Ishikawa (cell line): ENCODE results near the gene CYTH4.

Experiments used
- CEBPB ChIP-seq: IDR thresholded peaks from 2 replicates; pipeline ENCODE4 v1.6.1; 2012
- CREB1 ChIP-seq: IDR thresholded peaks from 2 replicates; pipeline ENCODE4 v1.6.1; 2012; ENCODE audit warnings: low read depth
- EGR1 ChIP-seq: IDR thresholded peaks from 2 replicates; pipeline ENCODE4 v1.6.1; 2012
- EP300 ChIP-seq: IDR thresholded peaks from 2 replicates; pipeline ENCODE4 v1.6.1; 2012; ENCODE audit warnings: borderline replicate concordance
- FOXM1 ChIP-seq: IDR thresholded peaks from 2 replicates; pipeline ENCODE4 v1.6.1; 2012; ENCODE audit warnings: low read depth, borderline replicate concordance
- MAX ChIP-seq: IDR thresholded peaks from 2 replicates; pipeline ENCODE4 v1.6.1; 2012
- NFIC ChIP-seq: IDR thresholded peaks from 2 replicates; pipeline ENCODE4 v1.6.1; 2012
- RAD21 ChIP-seq: IDR thresholded peaks from 2 replicates; pipeline ENCODE4 v1.6.1; 2012; ENCODE audit warnings: low read depth
- REST ChIP-seq: IDR thresholded peaks from 2 replicates; pipeline ENCODE4 v1.6.1; 2012; ENCODE audit warnings: low read depth, mild to moderate bottlenecking
- TAF1 ChIP-seq: IDR thresholded peaks from 2 replicates; pipeline ENCODE4 v1.6.1; 2012; ENCODE audit warnings: low read depth, mild to moderate bottlenecking
- TCF12 ChIP-seq: IDR thresholded peaks from 2 replicates; pipeline ENCODE4 v1.6.1; 2012; ENCODE audit warnings: low read depth
- TEAD4 ChIP-seq: IDR thresholded peaks from 2 replicates; pipeline ENCODE4 v1.6.1; 2012
- USF1 ChIP-seq: IDR thresholded peaks from 2 replicates; pipeline ENCODE4 v1.6.1; 2012
- YY1 ChIP-seq: IDR thresholded peaks from 2 replicates; pipeline ENCODE4 v1.6.1; 2012; ENCODE audit warnings: low read depth
- ZBTB7A ChIP-seq: IDR thresholded peaks from 2 replicates; pipeline ENCODE4 v1.6.1; 2012; ENCODE audit warnings: low read depth

CYTH4 gene

GRCh38 chr22:37353839-37354238, 71.5 kb downstream of the CYTH4 start:
- TF ChIP-seq TAF1, result no peak
- TF ChIP-seq RAD21, result peak; percentile 13; the same call in 1 of the 2 replicates
- peak; percentile 92 for TF ChIP-seq TEAD4
- peak; percentile 95 for TF ChIP-seq EP300
- no peak for TF ChIP-seq EGR1
- TF ChIP-seq REST, result no peak
- TF ChIP-seq MAX, result peak; percentile 92
- peak; percentile 77; the same call in 1 of the 2 replicates for TF ChIP-seq FOXM1
- TF ChIP-seq ZBTB7A, result no peak
- TF ChIP-seq CEBPB, result peak; percentile 56; the same call in 1 of the 2 replicates
- no peak for TF ChIP-seq USF1
- TF ChIP-seq NFIC, result peak; percentile 92
- TF ChIP-seq YY1, result 0 out of 2 replicates have a peak, but pooled peaks have one; percentile 39
- no peak for TF ChIP-seq CREB1
- TF ChIP-seq TCF12, result peak; percentile 90

- TF ChIP-seq NFIC (no peak), TEAD4 (no peak), MAX (no peak), TAF1 (no peak), ZBTB7A (no peak), EGR1 (no peak), USF1 (no peak), TCF12 (no peak; the same call in 1 of the 2 replicates), RAD21 (no peak), REST (no peak), FOXM1 (no peak)
Observed at GRCh38 chr22:37354261-37354660, 72.0 kb downstream of the CYTH4 start.

- TF ChIP-seq YY1 (no peak), FOXM1 (no peak), TCF12 (no peak), USF1 (no peak), CREB1 (no peak), EGR1 (no peak), CEBPB (no peak), EP300 (no peak), REST (no peak), MAX (no peak), ZBTB7A (no peak), TAF1 (no peak), TEAD4 (no peak)
Observed at GRCh38 chr22:37354670-37355069, 72.4 kb downstream of the CYTH4 start.

GRCh38 chr22:37355174-37355573, 72.9 kb downstream of the CYTH4 start:
- TF ChIP-seq EGR1 (no peak), NFIC (no peak)
